NAMALWA (cell line): Measurements from ENCODE around the gene SRP72.
A peak's percentile ranks its signal among the peaks of the same experiment; 100 is the strongest.
"Not testable (repeated sequence)": the region's sequence is repeated elsewhere in the genome, so short reads cannot be mapped to it uniquely, and the experiment has no call there.

Source experiments
- DNase-seq: peaks from one replicate; pipeline ENCODE4 v3.0.0-alpha.2; 2015; ENCODE audit warnings: low spot score

The SRP72 gene

GRCh38 chr4:56467284-56468096, at the start of gene SRP72:
Gene SRP72, plus strand, starts transcription at chr4:56467617. Its CDS starts 19 bp downstream, at chr4:56467636.
- DNase-seq, result peak; percentile 95

GRCh38 chr4:56424176-56424575, 43.2 kb upstream of the SRP72 start:
- no peak for DNase-seq

GRCh38 chr4:56424697-56425514, 42.5 kb upstream of the SRP72 start:
- DNase-seq, result peak; percentile 64

GRCh38 chr4:56425518-56425917, 41.9 kb upstream of the SRP72 start:
- DNase-seq, result no peak

- DNase-seq, result no peak
Observed at GRCh38 chr4:56426273-56426672, 41.1 kb upstream of the SRP72 start.

GRCh38 chr4:56427179-56427578, 40.2 kb upstream of the SRP72 start:
- no peak for DNase-seq

- DNase-seq, result no peak
Observed at GRCh38 chr4:56430203-56430602, 37.2 kb upstream of the SRP72 start.

- DNase-seq, result peak; percentile 37
Observed at GRCh38 chr4:56433280-56433679, 34.1 kb upstream of the SRP72 start.

GRCh38 chr4:56434599-56435139, 32.7 kb upstream of the SRP72 start:
- DNase-seq, result peak; percentile 70

GRCh38 chr4:56435140-56435926, 32.1 kb upstream of the SRP72 start, which contains the start of gene PPAT:
Gene PPAT, minus strand, starts transcription at chr4:56435615. Its CDS starts 138 bp downstream, at chr4:56435477.
- peak; percentile 97 for DNase-seq

- no peak for DNase-seq
Observed at GRCh38 chr4:56438766-56439165, 28.7 kb upstream of the SRP72 start.

GRCh38 chr4:56440983-56441382, 26.4 kb upstream of the SRP72 start:
- DNase-seq, result no peak

- no peak for DNase-seq
Observed at GRCh38 chr4:56444719-56445118, 22.7 kb upstream of the SRP72 start.

GRCh38 chr4:56445699-56446098, 21.7 kb upstream of the SRP72 start:
- DNase-seq, result no peak

- no peak for DNase-seq
Observed at GRCh38 chr4:56448301-56448700, 19.1 kb upstream of the SRP72 start.

GRCh38 chr4:56449475-56449874, 17.9 kb upstream of the SRP72 start:
- not testable (repeated sequence) for DNase-seq

- no peak for DNase-seq
Observed at GRCh38 chr4:56450342-56450741, 17.1 kb upstream of the SRP72 start.

- DNase-seq, result no peak
Observed at GRCh38 chr4:56460085-56460484, 7.3 kb upstream of the SRP72 start.

- no peak for DNase-seq
Observed at GRCh38 chr4:56462157-56462556, 5.3 kb upstream of the SRP72 start.

GRCh38 chr4:56463711-56464110, 3.7 kb upstream of the SRP72 start:
- DNase-seq, result peak; percentile 29

GRCh38 chr4:56464581-56464980, 2.8 kb upstream of the SRP72 start:
- peak; percentile 38 for DNase-seq
